22Rv1 (cell line): ENCODE data around the gene ATP11A.

Experiments
- CTCF ChIP-seq: fragments of 450-650 bp; IDR thresholded peaks from 2 replicates; pipeline ENCODE4 v1.5.1; 2017; ENCODE audit warnings: mild to moderate bottlenecking
- ZFX ChIP-seq: fragments of 450-650 bp; IDR thresholded peaks from 2 replicates; pipeline ENCODE4 v1.6.1; 2017; ENCODE audit warnings: antibody characterized with exemption, borderline replicate concordance

- TF ChIP-seq CTCF (no peak), ZFX (no peak)
Measured at GRCh38 chr13:112917056-112917664, 227.3 kb downstream of the ATP11A start.
